ENCODE results near the gene GOLGB1. TPM values are rescaled to one million over a fixed set of nuclear protein-coding genes. Genes with fewer than 3 reads are reported as not detected.
A peak's percentile ranks its signal among the peaks of the same experiment; 100 is the strongest.

Gene GOLGB1
- total RNA-seq, 2 donors from 2014 or later: 48.1 to 52.3 TPM

DNA sequence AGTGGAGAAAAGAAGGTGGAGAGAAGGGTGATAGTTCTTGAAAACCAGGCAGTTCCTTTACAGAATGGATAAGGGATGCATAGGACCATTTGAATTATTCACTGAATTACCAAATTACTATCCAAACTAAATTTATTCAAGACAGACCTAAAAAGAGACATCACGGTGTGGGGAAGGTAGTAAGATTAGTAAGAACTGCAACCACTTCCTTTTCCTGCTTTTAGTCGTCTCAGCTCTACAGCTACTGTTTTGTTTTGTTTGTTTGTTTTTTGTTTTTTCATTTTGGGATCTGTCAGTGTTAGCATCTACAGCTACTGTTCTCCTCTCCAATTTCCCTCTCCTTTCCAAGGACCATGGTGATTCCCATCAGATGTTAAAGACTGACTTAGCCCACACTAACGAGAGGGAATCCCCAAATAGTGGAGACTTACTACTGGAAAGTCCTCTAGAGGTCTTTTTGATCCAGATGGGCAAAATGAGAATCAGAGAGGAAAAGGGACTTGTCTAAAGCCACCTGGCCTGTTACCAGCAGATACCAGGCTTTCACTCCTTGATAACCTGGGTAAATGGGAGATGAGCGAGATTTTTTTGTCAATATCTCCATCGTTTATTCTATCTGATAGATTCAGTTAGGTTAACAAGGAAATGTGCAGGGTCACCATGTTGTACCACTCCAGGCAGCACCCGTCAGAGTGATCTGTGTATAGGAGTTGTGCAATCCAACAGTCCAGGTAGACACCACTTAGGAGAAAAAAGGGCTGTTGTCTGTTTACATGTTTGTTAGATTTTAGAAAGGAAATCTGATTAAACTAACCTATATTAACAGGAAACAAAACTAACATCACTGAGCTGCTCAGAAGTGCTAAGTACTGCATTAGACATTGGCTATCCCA, 94.8 kb downstream of the GOLGB1 start:
- intact Hi-C loops (cut with DNase I): no loop called here
- no peak for ATAC-seq

DNA sequence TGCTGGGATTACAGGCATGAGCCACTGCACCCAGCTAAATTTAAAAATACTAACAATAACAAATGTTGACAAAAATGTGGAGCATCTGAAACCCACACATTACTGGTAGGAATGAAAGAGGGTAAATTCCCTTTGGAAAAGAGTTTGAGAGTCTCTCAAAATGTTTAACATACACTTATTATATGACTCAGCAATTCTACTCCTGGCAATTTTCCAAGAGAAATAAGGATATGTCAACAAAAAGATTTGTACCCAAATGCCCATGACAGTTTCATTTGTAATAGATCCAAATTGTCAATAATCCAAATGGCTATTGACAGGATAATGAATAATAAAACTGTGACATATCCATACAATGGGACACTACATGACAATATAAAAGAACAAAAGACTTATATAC, 97.9 kb downstream of the GOLGB1 start:
- no peak for DNase-seq
- intact Hi-C loops (cut with DNase I): no loop called here
- ATAC-seq: no peak

More for the DNA sequence above, 94.8 kb downstream of the GOLGB1 start:
- DNase-seq: no peak

DNA sequence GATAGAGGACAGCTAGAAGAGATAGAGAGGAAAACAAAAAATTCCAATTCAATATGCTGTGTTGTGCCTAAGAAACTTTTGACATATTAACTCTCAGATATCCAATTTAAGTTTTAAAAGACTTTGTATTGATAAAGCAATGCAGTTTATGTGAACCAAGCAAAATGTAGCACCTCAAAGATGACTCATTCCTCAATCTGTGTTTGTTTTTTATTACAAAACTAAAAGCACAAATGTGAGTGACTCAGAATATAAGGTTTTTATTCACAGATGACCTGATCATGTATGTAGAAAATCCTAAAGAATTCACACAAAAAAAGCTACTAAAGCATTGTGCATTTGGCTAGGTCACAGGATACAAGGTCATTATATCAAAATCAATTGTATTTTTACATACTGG, 99.9 kb downstream of the GOLGB1 start:
- intact Hi-C loops (cut with DNase I): loop anchor here in 1 of 2 donors (2.0 to 5.0 kb wide), 2 partner anchors 52 to 103 kb away; no protein-coding TSS in a partner anchor
- ATAC-seq (no peak), DNase-seq (no peak)

DNA sequence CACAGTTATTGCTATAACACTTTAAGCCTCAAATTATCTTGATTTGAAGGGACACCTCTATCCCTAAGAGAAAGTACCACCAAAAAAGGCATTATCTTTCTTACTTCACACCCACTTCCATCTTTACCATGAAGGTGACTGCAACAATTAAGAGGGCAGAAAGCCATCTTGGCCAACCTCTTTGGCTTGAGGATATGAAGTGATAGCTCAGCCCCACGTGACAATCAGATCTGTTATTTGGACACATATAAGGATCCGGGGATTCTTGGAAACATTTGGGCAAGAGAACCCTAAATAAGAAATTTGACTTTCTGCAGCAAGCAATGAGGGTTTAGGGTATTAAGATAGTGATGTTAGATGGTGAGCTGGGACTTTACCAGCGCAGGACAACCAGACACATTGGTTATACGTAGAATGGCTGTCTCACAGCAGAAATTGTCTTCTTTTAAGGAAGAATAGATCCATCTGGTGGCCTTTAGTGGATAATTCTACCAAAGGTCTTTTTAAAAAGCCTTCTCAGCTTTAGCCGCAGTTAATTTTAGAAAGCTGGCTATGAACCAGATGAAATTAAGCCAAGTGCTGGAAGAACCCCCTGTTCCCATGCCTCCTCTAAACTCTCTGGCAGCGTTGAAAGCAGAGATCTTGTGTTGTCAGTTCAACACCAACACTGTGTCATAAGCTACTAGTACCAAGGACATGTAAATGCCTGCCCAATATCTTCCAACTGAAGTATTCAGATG, 101.2 kb downstream of the GOLGB1 start:
- intact Hi-C loops (cut with DNase I): loop anchor here in 1 of 2 donors (2.0 to 5.0 kb wide), 2 partner anchors 51 to 102 kb away; no protein-coding TSS in a partner anchor
- ATAC-seq: peak; percentile 97 to 99
- DNase-seq: no peak

DNA sequence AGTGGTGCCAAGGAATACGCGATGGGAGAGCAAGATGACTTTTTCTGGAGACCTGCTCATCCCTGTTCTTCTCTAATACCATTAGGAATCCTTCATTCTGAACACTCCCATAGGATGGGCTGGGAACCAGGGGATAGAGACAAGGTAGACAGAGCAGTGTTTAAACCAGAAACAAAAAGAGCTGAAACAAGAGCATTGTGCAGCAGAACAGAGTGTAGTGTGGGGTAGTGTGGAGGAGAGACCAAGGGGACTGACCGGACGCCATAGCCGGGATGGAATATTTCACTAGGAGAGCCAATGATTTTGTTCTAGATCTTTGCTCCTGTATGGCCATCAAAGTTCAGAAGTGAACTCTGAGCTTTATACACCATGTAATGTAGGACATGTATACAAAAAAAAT, 104.5 kb downstream of the GOLGB1 start:
- DNase-seq (no peak), ATAC-seq (no peak)
- intact Hi-C loops (cut with DNase I): loop anchor here in 1 of 2 donors (5.0 kb wide), 1 partner anchor 48 kb away; no protein-coding TSS in a partner anchor

DNA sequence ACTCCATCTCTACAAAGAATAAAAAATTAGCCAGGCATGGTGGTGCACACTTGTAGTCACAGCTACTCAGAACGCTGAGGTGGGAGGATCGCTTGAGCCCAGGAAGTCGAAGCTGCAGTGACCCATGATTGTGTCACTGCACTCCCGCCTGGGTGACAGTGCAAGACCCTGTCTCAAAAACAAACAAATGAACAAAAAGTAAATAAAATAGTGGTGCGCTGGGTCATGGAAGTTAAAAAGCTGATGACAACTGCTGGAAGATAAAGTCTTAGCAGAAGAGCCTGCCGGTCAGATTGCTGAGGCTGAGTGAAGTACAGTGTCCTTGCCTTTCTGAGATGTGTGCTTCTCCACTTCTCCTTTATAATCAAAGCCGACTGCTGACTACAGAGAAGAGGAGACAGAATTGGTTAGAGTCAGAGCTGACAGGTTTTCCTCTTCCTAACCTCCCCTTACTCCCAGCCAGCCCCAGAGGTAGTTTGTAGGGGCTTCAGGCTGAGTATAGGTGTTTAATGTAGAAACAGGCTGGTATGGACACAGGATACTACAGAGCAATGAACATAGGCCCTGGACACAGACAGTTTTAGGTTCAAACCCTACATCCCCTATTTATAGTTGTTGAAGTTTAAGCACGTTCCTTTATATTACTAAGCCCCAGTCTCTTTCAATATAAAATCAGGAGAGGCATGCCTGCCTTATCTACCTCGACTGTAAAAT, 106.8 kb downstream of the GOLGB1 start:
- intact Hi-C loops (cut with DNase I): no loop called here
- no peak for ATAC-seq
- no peak for DNase-seq

DNA sequence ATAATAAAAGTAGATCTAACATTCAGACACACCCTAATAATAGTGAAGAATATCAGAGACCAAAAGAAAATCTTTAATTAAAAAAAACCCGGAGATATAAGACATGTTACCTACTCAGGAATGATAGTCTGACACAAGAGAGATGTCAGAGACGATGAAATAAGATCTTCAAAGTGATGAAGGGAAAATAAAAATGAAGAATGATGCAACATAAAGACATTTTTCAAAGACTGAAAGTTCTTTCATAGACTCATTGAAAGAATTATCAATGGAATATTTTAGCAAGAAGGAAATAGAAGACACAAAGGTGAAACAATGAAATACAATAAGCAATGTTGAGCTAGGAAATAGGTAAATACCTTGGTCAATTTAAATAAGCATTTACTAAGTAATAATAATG, 108.4 kb downstream of the GOLGB1 start:
- ATAC-seq: no peak
- intact Hi-C loops (cut with DNase I): no loop called here

DNA sequence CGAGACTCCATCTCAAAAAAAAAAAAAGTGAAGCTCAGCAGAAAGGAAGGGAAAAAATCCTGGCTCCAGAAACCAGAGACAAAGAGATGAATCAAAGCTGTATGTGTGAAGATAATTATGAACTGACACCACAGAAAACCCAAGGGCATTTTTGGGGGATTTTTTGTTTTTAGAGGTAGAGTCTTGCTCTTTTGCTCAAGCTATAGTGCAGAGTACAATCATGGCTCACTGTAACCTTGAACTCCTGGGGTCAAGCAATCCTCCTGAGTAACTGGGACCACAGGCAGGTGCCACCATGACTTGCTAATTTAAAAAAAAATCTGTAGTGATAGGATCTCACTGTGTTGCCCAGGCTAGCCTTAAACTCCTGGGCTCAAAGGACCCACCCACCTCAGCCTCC, 111.6 kb downstream of the GOLGB1 start:
- no peak for DNase-seq
- intact Hi-C loops (cut with DNase I): no loop called here
- ATAC-seq: no peak

More for the DNA sequence above, 108.4 kb downstream of the GOLGB1 start:
- DNase-seq: no peak

DNA sequence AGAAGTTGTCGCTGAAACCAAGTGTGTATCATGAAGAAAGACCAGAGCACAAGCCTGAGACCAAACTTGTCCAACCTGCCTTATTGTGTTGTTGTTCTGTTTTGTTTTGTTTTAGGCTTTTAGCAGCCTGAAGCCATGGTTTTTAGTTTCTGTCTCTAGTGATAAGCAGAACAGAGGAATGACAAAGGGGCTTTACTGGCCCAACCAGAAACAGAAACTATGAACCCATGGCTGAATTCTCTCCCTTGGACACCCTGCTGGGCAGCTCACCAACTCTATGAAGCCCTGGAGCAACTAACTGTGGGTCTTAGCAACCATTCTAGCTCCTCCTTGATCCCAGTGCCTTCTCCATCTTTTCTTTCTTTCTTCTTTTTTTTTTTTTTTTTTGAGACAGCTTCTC, 119.2 kb downstream of the GOLGB1 start:
- no peak for ATAC-seq
- intact Hi-C loops (cut with DNase I): no loop called here
- no peak for DNase-seq

DNA sequence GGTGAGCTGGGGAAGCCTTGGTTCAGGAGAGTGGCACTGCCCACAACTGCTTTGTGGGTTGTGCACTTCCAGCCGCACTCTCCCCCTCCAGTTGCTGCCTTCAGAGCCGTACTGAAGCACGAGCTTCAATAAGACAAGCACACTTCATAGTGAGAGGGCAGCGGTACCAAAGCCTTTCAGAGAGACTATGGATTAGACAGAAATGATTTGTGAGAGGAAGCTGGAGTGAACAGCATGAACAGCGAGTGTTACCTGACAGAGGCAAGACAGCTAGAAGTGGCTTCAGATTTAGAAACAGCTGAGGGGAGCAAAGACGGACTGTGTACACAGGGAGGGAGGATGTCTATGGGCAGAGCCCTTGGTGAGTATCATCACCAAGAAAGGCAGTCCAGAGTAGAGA, 119.9 kb downstream of the GOLGB1 start:
- intact Hi-C loops (cut with DNase I): no loop called here
- peak; percentile 66 to 87 for ATAC-seq
- DNase-seq: no peak

DNA sequence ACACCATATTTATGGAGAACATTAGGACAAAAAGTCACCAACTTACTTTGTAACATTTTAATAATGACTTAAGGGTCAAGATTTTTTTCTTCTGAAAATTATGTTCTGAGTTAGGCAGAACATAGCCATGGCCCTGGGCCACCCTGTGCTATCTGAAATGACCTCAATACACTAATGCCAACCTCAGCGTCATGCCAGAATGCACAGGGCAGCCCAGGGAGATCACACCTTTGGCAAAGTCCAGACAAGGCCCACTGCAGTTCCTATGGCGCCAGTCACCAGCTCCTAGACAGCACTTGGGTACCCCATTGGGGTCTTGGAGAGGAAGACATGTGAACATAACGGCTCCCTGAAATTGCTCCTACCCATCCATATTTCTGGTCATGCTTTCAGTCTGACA, 121.9 kb downstream of the GOLGB1 start:
- ATAC-seq (no peak), DNase-seq (no peak)
- intact Hi-C loops (cut with DNase I): no loop called here

DNA sequence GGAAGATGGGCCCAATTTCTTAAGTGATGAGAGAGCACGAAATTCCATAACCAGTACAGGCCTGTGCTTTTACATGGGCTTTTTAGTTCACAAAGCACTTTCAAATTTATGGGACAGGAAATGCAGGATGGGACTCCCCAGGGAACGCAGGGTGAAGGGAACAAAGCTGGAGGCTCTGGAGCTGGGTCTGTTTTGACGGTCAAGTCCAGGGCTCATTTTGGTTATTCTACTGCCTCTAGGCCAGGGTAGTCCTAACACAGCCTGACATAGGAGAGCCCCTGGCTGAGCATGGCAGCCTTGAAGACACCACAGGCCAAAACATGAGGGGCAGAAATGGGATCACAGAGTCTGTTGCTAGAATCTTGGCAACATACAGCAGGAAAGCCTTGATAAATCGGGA, 122.3 kb downstream of the GOLGB1 start:
- intact Hi-C loops (cut with DNase I): no loop called here
- DNase-seq (no peak), ATAC-seq (no peak)

DNA sequence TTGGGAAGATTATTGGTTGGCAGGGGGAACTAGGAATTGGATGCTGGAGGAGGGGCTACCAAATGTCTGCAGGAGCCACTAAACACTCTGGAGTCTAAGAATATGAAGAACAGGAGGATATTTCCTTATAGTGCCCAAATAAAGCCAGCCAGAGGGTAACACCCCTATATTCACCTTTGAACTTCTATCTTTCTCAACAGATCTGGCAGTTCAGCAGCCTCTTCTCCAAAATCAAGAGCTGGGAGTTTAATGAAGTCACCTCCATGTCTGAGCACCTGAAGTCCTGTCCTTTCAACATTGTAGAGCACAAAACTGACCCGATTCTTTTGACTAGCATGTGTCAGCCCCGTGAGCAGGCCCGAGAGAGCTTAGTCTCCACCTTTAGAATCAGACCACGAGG, 123.0 kb downstream of the GOLGB1 start:
- intact Hi-C loops (cut with DNase I): no loop called here
- DNase-seq (no peak), ATAC-seq (no peak)

DNA sequence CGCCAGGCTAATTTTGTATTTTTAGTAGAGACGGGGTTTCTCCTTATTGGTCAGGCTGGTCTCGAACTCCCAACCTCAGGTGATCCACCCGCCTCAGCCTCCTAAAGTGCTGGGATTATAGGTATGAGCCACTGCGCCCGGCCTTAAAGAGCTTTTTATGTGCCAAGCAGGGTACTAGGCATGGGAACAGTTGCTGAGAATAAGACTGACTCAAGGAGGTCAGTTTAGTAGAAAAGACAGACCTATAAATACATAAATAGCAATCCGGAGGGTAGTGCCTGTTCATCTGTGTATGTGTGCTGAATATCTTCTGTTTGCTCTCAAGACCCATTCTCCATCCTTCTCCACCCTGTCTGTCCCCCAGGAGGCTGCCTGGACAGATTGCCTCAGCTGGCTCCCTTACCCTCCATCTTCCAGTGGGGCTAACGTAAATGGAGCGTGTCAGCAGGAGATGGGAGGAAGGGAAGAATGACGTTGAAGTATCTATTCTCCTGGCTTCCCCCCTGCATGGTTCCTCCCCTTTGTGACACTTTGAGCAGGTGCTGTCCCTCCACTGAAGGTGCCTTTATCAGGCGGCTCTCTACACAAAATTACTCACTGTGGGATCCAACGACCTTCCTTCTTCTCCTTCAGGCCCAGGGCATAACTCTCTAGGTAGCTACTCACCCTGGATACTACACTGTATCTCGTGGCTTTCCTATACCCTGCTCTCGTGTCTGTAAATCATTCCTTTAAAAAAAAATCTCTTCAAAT, 125.2 kb downstream of the GOLGB1 start:
- peak; percentile 36 to 54 for ATAC-seq
- no peak for DNase-seq
- intact Hi-C loops (cut with DNase I): no loop called here

DNA sequence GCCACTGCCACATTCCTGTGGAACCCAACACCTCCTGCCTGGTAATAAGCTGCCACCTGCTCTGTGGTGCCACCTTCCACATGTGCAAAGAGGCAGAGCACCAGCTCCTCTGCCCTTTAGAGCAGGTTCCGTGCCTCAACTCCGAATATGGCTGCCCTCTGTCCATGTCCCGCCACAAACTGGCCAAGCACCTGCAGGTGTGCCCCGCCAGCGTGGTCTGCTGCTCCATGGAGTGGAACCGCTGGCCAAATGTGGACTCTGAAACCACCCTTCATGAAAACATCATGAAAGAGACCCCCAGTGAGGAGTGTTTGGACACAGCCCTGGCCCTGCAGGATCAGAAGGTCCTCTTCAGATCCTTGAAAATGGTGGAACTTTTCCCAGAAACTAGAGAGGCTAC, 128.1 kb downstream of the GOLGB1 start:
- DNase-seq (no peak), ATAC-seq (no peak)
- intact Hi-C loops (cut with DNase I): no loop called here

DNA sequence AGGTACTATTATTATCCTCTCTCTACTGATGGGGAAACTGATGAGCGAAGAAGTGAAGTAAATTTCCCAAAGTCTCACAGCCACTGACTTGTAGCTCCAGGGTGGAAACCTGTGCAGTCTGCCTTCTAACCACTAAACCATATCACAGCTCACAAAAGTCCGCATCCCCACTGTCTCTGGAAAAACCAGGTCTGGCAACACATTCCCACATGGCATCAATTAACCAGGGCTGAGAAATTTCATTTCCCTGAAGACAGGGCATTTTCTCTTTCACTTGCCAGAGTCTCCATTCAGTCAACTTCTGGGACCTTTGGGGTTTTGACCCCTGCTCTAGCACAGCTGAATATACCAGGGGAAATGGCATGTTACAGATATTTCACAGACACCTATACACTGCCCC, 129.8 kb downstream of the GOLGB1 start:
- intact Hi-C loops (cut with DNase I): no loop called here
- ATAC-seq (no peak), DNase-seq (no peak)
